GM23338 (cell line): Measurements from ENCODE around the gene AAR2. TPM values are rescaled to one million over a fixed set of nuclear protein-coding genes. Genes with fewer than 3 reads are reported as not detected.

Experiments used
- ATAC-seq: fragments of 200-7000 bp; cut with Tn5 transposase; 3 replicates; pipeline ENCODE4 v1.9.1; 2020
- DNase-seq: peaks from one replicate; pipeline ENCODE4 v3.0.0-alpha.2; 2015; ENCODE audit warnings: low spot score
- H2AFZ ChIP-seq: fragments of 200-600 bp; sonication (generic); 2 replicates; pipeline ENCODE4 v1.8.0; 2016; ENCODE audit warnings: antibody characterized with exemption, mild to moderate bottlenecking, moderate library complexity
- H3F3A ChIP-seq: fragments of 200-600 bp; sonication (generic); replicated peaks from 2 replicates; pipeline ENCODE4 v1.8.0; 2017; ENCODE audit warnings: antibody characterized with exemption, mixed run types, low read depth
- H3K27ac ChIP-seq: fragments of 200-600 bp; sonication (generic); 2 replicates; pipeline ENCODE4 v1.6.1; 2016; ENCODE audit warnings: low read depth
- H3K27me3 ChIP-seq: fragments of 200-600 bp; sonication (generic); 2 replicates; pipeline ENCODE4 v1.8.0; 2016; ENCODE audit warnings: mild to moderate bottlenecking, mixed run types, moderate library complexity; ENCODE audit not compliant: insufficient read depth
- H3K36me3 ChIP-seq: fragments of 200-600 bp; sonication (generic); 2 replicates; pipeline ENCODE4 v1.8.0; 2016; ENCODE audit warnings: mild to moderate bottlenecking; ENCODE audit not compliant: insufficient read depth
- H3K4me1 ChIP-seq: fragments of 200-600 bp; sonication (generic); 2 replicates; pipeline ENCODE4 v1.8.0; 2016; ENCODE audit warnings: mild to moderate bottlenecking, moderate library complexity; ENCODE audit not compliant: insufficient read depth
- H3K4me2 ChIP-seq: fragments of 200-600 bp; sonication (generic); 2 replicates; pipeline ENCODE4 v1.7.1; 2017; ENCODE audit warnings: mixed run types
- H3K4me3 ChIP-seq: fragments of 200-600 bp; sonication (generic); 2 replicates; pipeline ENCODE4 v1.6.1; 2016; ENCODE audit warnings: mixed run types
- H3K79me2 ChIP-seq: fragments of 200-600 bp; sonication (generic); replicated peaks from 2 replicates; pipeline ENCODE4 v1.8.0; 2017; ENCODE audit warnings: mild to moderate bottlenecking; ENCODE audit not compliant: insufficient read depth
- H3K9me2 ChIP-seq: fragments of 200-600 bp; sonication (generic); 2 replicates; pipeline ENCODE4 v1.8.0; 2017; ENCODE audit not compliant: insufficient read depth
- H4K20me1 ChIP-seq: fragments of 200-600 bp; sonication (generic); replicated peaks from 2 replicates; pipeline ENCODE4 v1.8.0; 2017; ENCODE audit warnings: mild to moderate bottlenecking; ENCODE audit not compliant: insufficient read depth
- H3K27ac Mint-ChIP-seq: 2 replicates; pipeline ENCODE4 v1.8.0; 2020; ENCODE audit warnings: inconsistent platforms, mild to moderate bottlenecking, moderate library complexity, mixed read lengths
- H3K27me3 Mint-ChIP-seq: 3 replicates; pipeline ENCODE4 v1.8.0; 2022; ENCODE audit warnings: low read depth, mild to moderate bottlenecking, moderate library complexity, mixed read lengths, inconsistent platforms; ENCODE audit not compliant: insufficient read depth, poor library complexity
- H3K36me3 Mint-ChIP-seq: 3 replicates; pipeline ENCODE4 v1.8.0; 2021; ENCODE audit warnings: low read depth, mild to moderate bottlenecking, inconsistent platforms, moderate library complexity, mixed read lengths
- H3K4me1 Mint-ChIP-seq: 3 replicates; pipeline ENCODE4 v1.8.0; 2020; ENCODE audit warnings: mild to moderate bottlenecking, inconsistent platforms, mixed read lengths
- H3K4me3 Mint-ChIP-seq: 3 replicates; pipeline ENCODE4 v1.8.0; 2021; ENCODE audit warnings: moderate library complexity, mild to moderate bottlenecking, inconsistent platforms, mixed read lengths
- H3K9me3 Mint-ChIP-seq: 3 replicates; pipeline ENCODE4 v1.8.0; 2020; ENCODE audit warnings: moderate library complexity, mild to moderate bottlenecking, inconsistent platforms, mixed read lengths
- EZH2 ChIP-seq: fragments of 200-600 bp; sonication (generic); IDR thresholded peaks from one replicate; pipeline ENCODE4 v1.8.0; 2017; ENCODE audit warnings: antibody characterized with exemption, mild to moderate bottlenecking, low read depth; ENCODE audit not compliant: unreplicated experiment
- EZH2phosphoT487 ChIP-seq: fragments of 200-600 bp; sonication (generic); IDR thresholded peaks from one replicate; pipeline ENCODE4 v1.8.1; 2018; ENCODE audit warnings: antibody characterized with exemption; ENCODE audit not compliant: unreplicated experiment
- POLR2AphosphoS5 ChIP-seq: IDR thresholded peaks from 2 replicates; pipeline ENCODE4 v1.6.1; 2016; ENCODE audit warnings: antibody characterized with exemption, low read depth
- STAT1 ChIP-seq: IDR thresholded peaks from one replicate; pipeline ENCODE4 v1.6.1; 2016; ENCODE audit warnings: antibody characterized with exemption; ENCODE audit not compliant: unreplicated experiment
- ZNF331 ChIP-seq: fragments of 250-450 bp; sonication (Bioruptor Pico); IDR thresholded peaks from 2 replicates; pipeline ENCODE4 v1.5.0; 2020; ENCODE audit warnings: low read depth, mild to moderate bottlenecking, moderate library complexity
- ZNF462 ChIP-seq: fragments of 250-450 bp; sonication (Bioruptor Pico); IDR thresholded peaks from 2 replicates; pipeline ENCODE4 v1.5.0; 2020; ENCODE audit warnings: mild to moderate bottlenecking, moderate library complexity
- polyA plus RNA-seq: library from polyadenylated mRNA; unstranded; fragments of >200 nt; fragmentation: Nextera tagmentation; extraction: Ambion mirVana; gene quantifications from 2 replicates; pipeline ENCODE4 v1.2.1, GENCODE V29; 2016
- total RNA-seq: library from RNA; depleted of rRNA; stranded (reverse); fragments of >200 nt; shearing (Covaris generic); gene quantifications from 2 replicates; pipeline ENCODE4 v1.2.3, GENCODE V29; 2014

AAR2 gene
- total and polyA plus RNA-seq, 2 experiments from 2014 or later, result 15.8 to 32.6 TPM

- Mint-ChIP-seq H3K27ac (no peak overlapping the region), H3K4me1 (peaks cover 20% of the 10 kb centered on the region), H3K27me3 (peaks cover 6% of the 10 kb centered on the region), H3K36me3 (no peaks in the 10 kb centered on the region), H3K4me3 (no peak overlapping the region), H3K9me3 (no peaks in the 10 kb centered on the region)
- Histone ChIP-seq H3K4me3 (no peak overlapping the region), H3K4me2 (no peak overlapping the region), H3K9me2 (no peaks in the 10 kb centered on the region), H3K27me3 (no peaks in the 10 kb centered on the region), H3K79me2 (no peaks in the 10 kb centered on the region), H4K20me1 (no peaks in the 10 kb centered on the region), H3K27ac (no peak overlapping the region), H3F3A (no peaks in the 10 kb centered on the region), H3K36me3 (no peaks in the 10 kb centered on the region), H3K4me1 (no peaks in the 10 kb centered on the region; the same call in 1 of the 2 replicates), H2AFZ (no peak overlapping the region)
- ATAC-seq (no peak), DNase-seq (no peak)
- TF ChIP-seq POLR2AphosphoS5 (no peak), STAT1 (no peak), EZH2 (no peak), EZH2phosphoT487 (no peak), ZNF462 (CRISPR knock-in tag) (no peak), ZNF331 (no peak)
Measured at GRCh38 chr20:36264426-36265246, 28.4 kb downstream of the AAR2 start.
